OCI-LY7 (cell line): ENCODE data around the gene RAD21L1.

Source experiments
- CTCF ChIP-seq: fragments of 200-600 bp; sonication (generic); conservative IDR thresholded peaks from 2 replicates; pipeline ENCODE4 v1.5.1; 2014; ENCODE audit warnings: mild to moderate bottlenecking, antibody characterized with exemption, low read length, moderate library complexity, mixed read lengths
- EZH2phosphoT487 ChIP-seq: fragments of 200-600 bp; sonication (generic); IDR thresholded peaks from 2 replicates; pipeline ENCODE4 v1.6.1; 2018; ENCODE audit warnings: low read depth, borderline replicate concordance, mild to moderate bottlenecking, mixed run types, antibody characterized with exemption, low read length, moderate library complexity, mixed read lengths

DNA sequence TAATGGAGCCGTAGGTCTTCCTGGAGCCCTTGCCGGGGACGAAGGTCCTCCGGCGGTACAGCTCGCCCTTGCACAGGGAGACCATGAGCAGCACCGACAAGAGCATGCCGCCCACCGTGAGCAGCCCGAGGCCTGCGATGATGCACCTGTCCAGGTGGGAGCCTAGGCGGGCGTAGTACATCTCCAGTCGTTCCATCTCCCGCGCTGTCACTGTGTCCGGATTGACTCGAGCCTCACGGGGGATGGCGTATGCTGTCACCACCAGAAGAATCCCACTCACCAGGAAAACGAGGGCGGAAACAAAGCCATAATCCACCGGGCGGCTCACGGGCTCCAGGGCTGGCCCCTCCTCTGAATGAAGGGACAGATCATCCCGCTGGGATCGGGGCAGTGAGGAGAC is 44.9 kb upstream of the RAD21L1 start:
- TF ChIP-seq EZH2phosphoT487 (no peak), CTCF (no peak)
